Activated CD8-positive, alpha-beta memory T cell treated with anti-CD3 and anti-CD28 coated beads, Interleukin-2, amount 10 ng/mL, durations not matched to agents 7 days and 5 days (primary cell): Measurements from ENCODE around the gene ATP6V0A4. TPM values are rescaled to one million over a fixed set of nuclear protein-coding genes. Genes with fewer than 3 reads are reported as not detected.

ENCODE experiments used
- ATAC-seq: fragments of 150-1000 bp; cut with Tn5 transposase; one replicate; pipeline ENCODE4 v1.10.0; 2021; ENCODE audit warnings: moderate library complexity
- CTCF ChIA-PET: fragments of 350-600 bp; sonication (Branson Sonifier 250); formaldehyde crosslinking; loops from one replicate; lab custom pipeline; 2021; ENCODE audit warnings: antibody characterized with exemption; lab: Charles Lee
- DNase-seq: peaks from one replicate; pipeline ENCODE4 v3.0.0-alpha.2; 2020
- H3K27ac Mint-ChIP-seq: one replicate; pipeline ENCODE4 v1.8.0; 2021; ENCODE audit warnings: mild to moderate bottlenecking, mixed read lengths
- H3K27me3 Mint-ChIP-seq: one replicate; pipeline ENCODE4 v1.8.0; 2021; ENCODE audit warnings: mixed read lengths
- H3K36me3 Mint-ChIP-seq: one replicate; pipeline ENCODE4 v1.8.0; 2021; ENCODE audit warnings: mild to moderate bottlenecking, mixed read lengths
- H3K4me1 Mint-ChIP-seq: one replicate; pipeline ENCODE4 v1.8.0; 2021; ENCODE audit warnings: mixed read lengths
- H3K4me3 Mint-ChIP-seq: one replicate; pipeline ENCODE4 v1.8.0; 2021; ENCODE audit warnings: mild to moderate bottlenecking, moderate library complexity, mixed read lengths
- H3K9me3 Mint-ChIP-seq: one replicate; pipeline ENCODE4 v1.8.0; 2022; ENCODE audit warnings: low read depth, mixed read lengths
- total RNA-seq, 2 experiments: library from RNA; stranded (reverse); gene quantifications; one replicate each; pipeline ENCODE4 v1.2.3, GENCODE V29; 2021

The ATP6V0A4 gene
- total RNA-seq, 2 experiments from 2014 or later, result not detected

- CTCF ChIA-PET, result interaction anchor here (0.7 to 2.5 kb wide), 2 partner anchors 15 to 128 kb away, joined by 4 to 7 read pairs; no protein-coding TSS in a partner anchor
- ATAC-seq (no peak), DNase-seq (no peak)
- Mint-ChIP-seq H3K4me1 (peaks cover 65% of the 10 kb centered on the region), H3K27ac (peak overlapping the region; percentile 86), H3K9me3 (no peaks in the 10 kb centered on the region), H3K27me3 (no peaks in the 10 kb centered on the region), H3K36me3 (no peaks in the 10 kb centered on the region), H3K4me3 (no peak overlapping the region)
Observed at GRCh38 chr7:138753610-138754009, 44.4 kb downstream of the ATP6V0A4 start.

- no peak for ATAC-seq
- peak overlapping the region; percentile 86 for H3K27ac Mint-ChIP-seq
- CTCF ChIA-PET, result interaction anchor here (1.0 to 5.7 kb wide), 3 partner anchors 15 to 592 kb away, joined by 3 to 32 read pairs (median 5); no protein-coding TSS in a partner anchor
- peaks cover 67% of the 10 kb centered on the region for H3K4me1 Mint-ChIP-seq
- no peak overlapping the region for H3K4me3 Mint-ChIP-seq
- no peak for DNase-seq
- H3K36me3 Mint-ChIP-seq, result no peaks in the 10 kb centered on the region
- H3K27me3 Mint-ChIP-seq, result no peaks in the 10 kb centered on the region
- H3K9me3 Mint-ChIP-seq, result no peaks in the 10 kb centered on the region
Observed at GRCh38 chr7:138753150-138753518, 44.9 kb downstream of the ATP6V0A4 start.

GRCh38 chr7:138752518-138753149 is 45.4 kb downstream of the ATP6V0A4 start:
- Mint-ChIP-seq H3K4me1 (peaks cover 66% of the 10 kb centered on the region), H3K27ac (peak overlapping the region; percentile 86), H3K36me3 (no peaks in the 10 kb centered on the region), H3K4me3 (peak overlapping the region; percentile 16), H3K9me3 (no peaks in the 10 kb centered on the region), H3K27me3 (no peaks in the 10 kb centered on the region)
- peak; percentile 95 for ATAC-seq
- DNase-seq, result peak; percentile 97
- CTCF ChIA-PET, result interaction anchor here (0.8 to 5.7 kb wide), 4 partner anchors 14 to 591 kb away, joined by 3 to 32 read pairs (median 4); no protein-coding TSS in a partner anchor

DNA sequence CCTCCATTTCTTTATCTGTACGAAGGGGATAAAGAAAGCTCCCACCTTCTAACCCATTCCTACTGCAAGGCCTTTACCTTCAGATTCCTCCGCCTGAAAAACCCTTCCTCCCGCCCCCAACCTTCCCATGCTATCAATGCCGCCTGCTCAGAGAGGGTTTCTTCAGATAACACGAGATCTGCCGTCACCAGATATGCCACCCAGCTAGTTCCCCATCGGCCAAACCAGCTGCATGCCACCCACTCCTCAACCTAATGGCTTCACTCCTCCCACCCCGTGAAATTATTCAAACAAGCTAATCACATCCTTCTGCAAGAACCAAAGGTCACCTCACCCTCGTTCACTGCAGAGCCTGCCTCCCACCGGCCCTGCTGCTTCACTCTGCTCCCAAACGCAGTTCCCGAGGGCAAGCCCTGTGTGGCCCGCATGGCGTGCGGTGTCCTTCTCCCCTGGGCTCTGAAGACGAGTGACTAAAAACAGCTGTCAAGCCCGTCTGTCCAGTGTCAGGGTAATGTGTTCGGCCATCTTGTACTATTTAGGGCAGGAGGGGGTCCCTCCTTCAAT is 47.0 kb downstream of the ATP6V0A4 start:
- Mint-ChIP-seq H3K27me3 (no peaks in the 10 kb centered on the region), H3K9me3 (no peaks in the 10 kb centered on the region), H3K4me1 (peaks cover 58% of the 10 kb centered on the region), H3K36me3 (no peaks in the 10 kb centered on the region), H3K27ac (no peak overlapping the region), H3K4me3 (no peak overlapping the region)
- no peak for ATAC-seq
- DNase-seq, result no peak
- CTCF ChIA-PET, result interaction anchor here (5.7 kb wide), 1 partner anchor 12 kb away, joined by 32 read pairs; no protein-coding TSS in a partner anchor

- DNase-seq (no peak), ATAC-seq (no peak)
- H3K9me3 Mint-ChIP-seq, result no peaks in the 10 kb centered on the region
- CTCF ChIA-PET, result interaction anchor here (5.7 kb wide), 1 partner anchor 12 kb away, joined by 32 read pairs; no protein-coding TSS in a partner anchor
- H3K4me1 Mint-ChIP-seq, result peaks cover 61% of the 10 kb centered on the region
- H3K36me3 Mint-ChIP-seq, result no peaks in the 10 kb centered on the region
- no peak overlapping the region for H3K27ac Mint-ChIP-seq
- H3K27me3 Mint-ChIP-seq, result no peaks in the 10 kb centered on the region
- H3K4me3 Mint-ChIP-seq, result no peak overlapping the region
Observed at GRCh38 chr7:138750473-138750872, 47.5 kb downstream of the ATP6V0A4 start.

DNA sequence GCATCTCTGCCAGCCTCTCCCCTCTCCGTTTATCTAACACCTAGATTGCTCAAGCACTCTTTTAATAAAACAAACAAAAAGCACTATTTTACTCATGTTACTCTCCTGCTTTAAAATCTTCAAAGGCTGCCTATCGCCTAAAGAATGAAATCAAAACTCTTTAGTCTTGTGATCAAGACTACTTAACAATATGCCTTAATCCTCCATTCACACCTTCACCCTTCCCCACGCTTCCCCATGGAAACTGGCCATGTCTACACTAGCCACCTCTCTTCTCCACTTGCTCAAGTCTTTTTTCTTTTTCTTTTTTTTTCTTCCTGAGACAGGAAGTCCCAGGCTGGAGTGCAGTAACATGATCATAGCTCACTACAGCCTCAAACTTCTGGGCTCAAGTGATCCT is 48.0 kb downstream of the ATP6V0A4 start:
- no peaks in the 10 kb centered on the region for H3K9me3 Mint-ChIP-seq
- peaks cover 66% of the 10 kb centered on the region for H3K4me1 Mint-ChIP-seq
- H3K36me3 Mint-ChIP-seq, result no peaks in the 10 kb centered on the region
- no peaks in the 10 kb centered on the region for H3K27me3 Mint-ChIP-seq
- CTCF ChIA-PET, result interaction anchor here (5.7 kb wide), 1 partner anchor 11 kb away, joined by 32 read pairs; no protein-coding TSS in a partner anchor
- no peak overlapping the region for H3K27ac Mint-ChIP-seq
- ATAC-seq (no peak), DNase-seq (no peak)
- H3K4me3 Mint-ChIP-seq, result no peak overlapping the region

GRCh38 chr7:138748666-138749065 is 49.3 kb downstream of the ATP6V0A4 start:
- Mint-ChIP-seq H3K27me3 (no peaks in the 10 kb centered on the region), H3K4me1 (peaks cover 64% of the 10 kb centered on the region), H3K27ac (no peak overlapping the region), H3K4me3 (no peak overlapping the region), H3K9me3 (no peaks in the 10 kb centered on the region), H3K36me3 (no peaks in the 10 kb centered on the region)
- CTCF ChIA-PET, result interaction anchor here (0.8 to 5.7 kb wide), 2 partner anchors 10 to 588 kb away, joined by 3 to 32 read pairs; no protein-coding TSS in a partner anchor
- ATAC-seq (no peak), DNase-seq (no peak)

GRCh38 chr7:138746073-138746472 is 51.9 kb downstream of the ATP6V0A4 start:
- Mint-ChIP-seq H3K27ac (peak overlapping the region; percentile 29), H3K9me3 (no peaks in the 10 kb centered on the region), H3K4me3 (no peak overlapping the region), H3K27me3 (no peaks in the 10 kb centered on the region), H3K36me3 (no peaks in the 10 kb centered on the region), H3K4me1 (peaks cover 39% of the 10 kb centered on the region)
- ATAC-seq (peak; percentile 83), DNase-seq (peak; percentile 56)
- CTCF ChIA-PET, result interaction anchor here (1.0 kb wide), 1 partner anchor 12 kb away, joined by 3 read pairs; no protein-coding TSS in a partner anchor

GRCh38 chr7:138745189-138745588 is 52.8 kb downstream of the ATP6V0A4 start:
- Mint-ChIP-seq H3K36me3 (no peaks in the 10 kb centered on the region), H3K27me3 (no peaks in the 10 kb centered on the region), H3K4me1 (peaks cover 31% of the 10 kb centered on the region), H3K4me3 (no peak overlapping the region), H3K9me3 (no peaks in the 10 kb centered on the region), H3K27ac (no peak overlapping the region)
- ATAC-seq, result no peak
- peak; percentile 47 for DNase-seq
- CTCF ChIA-PET, result interaction anchor here (1.0 kb wide), 1 partner anchor 11 kb away, joined by 3 read pairs; no protein-coding TSS in a partner anchor

DNA sequence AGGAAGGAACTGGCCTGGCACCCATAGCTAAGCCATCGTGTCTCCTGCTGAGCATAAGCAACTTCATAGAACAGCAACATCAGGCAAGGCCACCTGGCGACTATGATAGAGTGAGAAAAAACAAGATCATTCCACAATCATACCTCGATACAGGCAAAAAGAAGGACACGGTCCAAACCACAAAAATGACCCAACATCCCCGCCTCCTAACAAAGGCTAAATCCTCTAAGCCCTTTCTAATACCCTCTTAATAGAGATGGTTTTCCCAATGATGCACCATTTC is 56.6 kb downstream of the ATP6V0A4 start:
- DNase-seq (no peak), ATAC-seq (no peak)
- no peaks in the 10 kb centered on the region for H3K9me3 Mint-ChIP-seq
- peaks cover 23% of the 10 kb centered on the region for H3K4me1 Mint-ChIP-seq
- H3K4me3 Mint-ChIP-seq, result no peak overlapping the region
- no peaks in the 10 kb centered on the region for H3K27me3 Mint-ChIP-seq
- no peak overlapping the region for H3K27ac Mint-ChIP-seq
- CTCF ChIA-PET, result interaction anchor here (1.4 kb wide), 1 partner anchor 837 kb away, joined by 3 read pairs; no protein-coding TSS in a partner anchor
- no peaks in the 10 kb centered on the region for H3K36me3 Mint-ChIP-seq

GRCh38 chr7:138739859-138740258 is 58.1 kb downstream of the ATP6V0A4 start:
- Mint-ChIP-seq H3K4me1 (peaks cover 11% of the 10 kb centered on the region), H3K9me3 (no peaks in the 10 kb centered on the region), H3K36me3 (no peaks in the 10 kb centered on the region), H3K27me3 (no peaks in the 10 kb centered on the region), H3K27ac (no peak overlapping the region), H3K4me3 (no peak overlapping the region)
- CTCF ChIA-PET, result interaction anchor here (1.4 to 3.5 kb wide), 8 partner anchors 11 to 836 kb away, joined by 3 to 37 read pairs (median 7); no protein-coding TSS in a partner anchor
- ATAC-seq, result no peak
- no peak for DNase-seq

- Mint-ChIP-seq H3K9me3 (no peaks in the 10 kb centered on the region), H3K4me1 (peaks cover 10% of the 10 kb centered on the region), H3K36me3 (no peaks in the 10 kb centered on the region), H3K4me3 (no peak overlapping the region), H3K27ac (no peak overlapping the region), H3K27me3 (no peaks in the 10 kb centered on the region)
- CTCF ChIA-PET, result interaction anchor here (0.6 to 3.5 kb wide), 38 partner anchors 10 to 836 kb away, joined by 3 to 37 read pairs (median 4); partner anchors contain the start of genes CREB3L2 and TRIM24
- ATAC-seq, result peak; percentile 94
- peak; percentile 87 for DNase-seq
Observed at GRCh38 chr7:138738551-138739335, 59.3 kb downstream of the ATP6V0A4 start.

- DNase-seq, result no peak
- Mint-ChIP-seq H3K4me3 (no peak overlapping the region), H3K27ac (no peak overlapping the region), H3K36me3 (no peaks in the 10 kb centered on the region), H3K4me1 (peaks cover 10% of the 10 kb centered on the region), H3K27me3 (no peaks in the 10 kb centered on the region), H3K9me3 (no peaks in the 10 kb centered on the region)
- CTCF ChIA-PET, result interaction anchor here (0.6 to 3.5 kb wide), 32 partner anchors 9 to 835 kb away, joined by 3 to 37 read pairs (median 4); partner anchors contain the start of genes CREB3L2 and TRIM24
- ATAC-seq, result no peak
Observed at GRCh38 chr7:138738114-138738513, 59.9 kb downstream of the ATP6V0A4 start.
